Measurements from ENCODE around the gene OTUD4.

GRCh38 chr4:145161549-145161948, 18.8 kb downstream of the OTUD4 start:
- TF ChIP-seq CTCF (IDR thresholded peaks at IDR 0.05) (no peak), POLR2A (IDR thresholded peaks at IDR 0.05) (no peak), EP300 (IDR thresholded peaks at IDR 0.05) (no peak)

Data from tibial nerve (tissue), 4 donors.